Epidermal melanocyte (primary cell): ENCODE results near the gene TBC1D22B.
"Not testable (repeated sequence)": the region's sequence is repeated elsewhere in the genome, so short reads cannot be mapped to it uniquely, and the experiment has no call there.

Source experiments
- DNase-seq: peaks from one replicate; pipeline ENCODE4 v3.0.0; 2011; ENCODE audit warnings: low spot score; ENCODE audit not compliant: insufficient read length

Gene TBC1D22B

DNA sequence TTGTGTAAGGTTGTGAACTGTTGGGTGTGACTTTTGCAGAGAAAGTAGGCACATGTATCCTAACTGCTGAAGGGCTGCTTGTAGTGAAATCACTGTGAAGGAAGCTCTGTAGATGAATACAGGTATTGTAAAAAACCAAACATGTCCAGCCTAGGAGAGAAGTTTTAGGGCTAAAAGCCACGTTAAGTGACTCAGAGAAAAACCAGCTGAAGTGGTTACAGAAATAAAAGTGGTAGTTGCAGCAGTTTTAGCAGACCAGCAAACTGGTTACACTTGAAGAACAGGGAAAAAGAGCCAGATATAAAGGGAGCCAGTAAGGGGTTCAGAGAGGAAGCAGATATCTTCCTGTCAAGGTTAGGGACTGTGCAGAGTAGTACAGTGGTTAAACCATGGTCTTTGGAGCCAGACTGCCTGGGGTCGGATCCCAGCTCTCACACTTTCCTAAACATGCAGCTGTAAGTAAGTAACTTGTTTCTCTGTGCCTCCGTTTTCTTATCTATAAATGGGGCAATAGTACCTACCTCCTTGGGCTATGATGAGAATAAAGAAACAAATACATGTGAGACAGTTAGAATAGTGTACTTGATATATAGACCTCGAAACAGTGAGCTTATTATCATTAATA is 62.4 kb downstream of the TBC1D22B start:
- DNase-seq, result no peak

DNA sequence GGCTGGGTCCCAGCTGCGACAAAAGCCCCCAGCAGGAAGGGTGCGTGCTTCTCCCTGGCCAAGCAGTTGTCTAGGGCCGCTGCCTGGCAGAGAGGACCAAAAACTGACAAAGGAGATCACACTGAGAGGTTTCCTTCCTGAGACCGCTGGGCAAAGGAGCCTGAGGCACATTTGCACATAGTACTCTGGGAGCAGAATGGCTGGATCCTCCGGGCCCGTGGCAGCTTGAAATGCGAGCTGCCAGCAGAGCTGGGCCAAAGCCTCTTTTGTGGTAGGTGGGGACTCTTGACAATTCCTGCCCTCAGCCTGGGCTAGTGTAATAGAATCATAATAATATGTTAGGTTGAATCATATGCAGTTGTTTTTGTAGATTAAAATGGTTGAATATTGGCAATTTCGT is 63.1 kb downstream of the TBC1D22B start:
- no peak for DNase-seq

DNA sequence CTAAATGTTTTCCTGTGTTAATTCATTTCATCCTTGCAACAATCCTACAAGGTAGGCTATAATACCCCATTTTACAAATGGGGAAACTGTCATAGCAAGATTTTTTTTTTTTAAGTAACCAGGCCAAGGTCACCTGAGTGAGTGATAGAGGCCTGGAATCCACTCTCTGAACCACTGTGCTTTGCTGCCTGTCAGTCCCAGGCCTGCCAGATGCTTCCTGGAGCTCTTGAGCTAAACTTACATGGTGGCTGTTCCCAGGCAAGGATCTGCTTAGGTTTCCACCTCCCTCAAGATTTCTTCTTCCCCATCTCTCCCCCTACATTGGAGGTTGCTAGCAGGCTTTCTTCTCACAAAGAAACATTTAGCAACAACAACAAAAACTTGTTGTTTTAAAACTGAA is 63.5 kb downstream of the TBC1D22B start:
- DNase-seq, result no peak

DNA sequence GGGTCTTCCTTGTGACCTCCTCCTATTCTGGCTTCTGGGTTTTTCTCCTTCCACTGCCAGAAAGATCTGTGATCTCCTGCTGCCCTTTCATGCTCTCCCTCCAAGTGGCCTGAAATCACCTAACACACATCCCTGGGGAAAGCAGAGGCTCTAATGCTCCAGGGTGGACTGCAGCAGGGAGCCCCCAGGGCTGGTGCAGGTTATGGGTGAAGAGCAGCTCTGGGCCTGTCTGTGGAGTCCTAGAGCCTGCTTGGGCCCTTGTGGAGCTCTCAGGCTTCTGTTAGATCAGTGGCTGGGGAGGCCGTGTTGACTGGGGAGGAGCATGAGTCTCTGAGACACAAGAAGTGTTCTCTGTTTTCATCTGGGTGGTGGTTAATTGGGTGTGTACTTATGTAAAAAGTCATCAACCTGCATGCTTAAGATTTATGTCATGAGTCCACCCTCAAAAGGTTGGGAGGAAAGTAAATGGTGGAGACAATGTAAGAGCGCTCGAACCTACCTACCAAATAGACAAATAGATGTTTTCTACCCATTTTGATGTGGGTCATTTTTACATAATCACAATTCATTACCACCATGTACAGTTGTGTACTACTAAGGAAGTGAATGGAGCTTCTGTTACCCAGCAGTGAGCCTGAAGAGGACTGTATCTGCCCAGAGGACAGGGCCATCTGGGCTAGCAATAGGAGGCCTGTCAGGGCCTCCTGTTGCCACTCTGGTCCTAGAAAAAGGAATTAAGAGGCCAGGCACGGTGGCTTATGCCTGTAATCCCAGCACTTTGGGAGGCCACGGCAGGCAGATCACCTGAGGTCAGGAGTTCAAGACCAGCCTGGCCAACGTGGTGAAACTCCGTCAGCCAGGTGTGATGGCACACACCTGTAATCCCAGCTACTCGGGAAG is 64.2 kb downstream of the TBC1D22B start:
- DNase-seq, result no peak

DNA sequence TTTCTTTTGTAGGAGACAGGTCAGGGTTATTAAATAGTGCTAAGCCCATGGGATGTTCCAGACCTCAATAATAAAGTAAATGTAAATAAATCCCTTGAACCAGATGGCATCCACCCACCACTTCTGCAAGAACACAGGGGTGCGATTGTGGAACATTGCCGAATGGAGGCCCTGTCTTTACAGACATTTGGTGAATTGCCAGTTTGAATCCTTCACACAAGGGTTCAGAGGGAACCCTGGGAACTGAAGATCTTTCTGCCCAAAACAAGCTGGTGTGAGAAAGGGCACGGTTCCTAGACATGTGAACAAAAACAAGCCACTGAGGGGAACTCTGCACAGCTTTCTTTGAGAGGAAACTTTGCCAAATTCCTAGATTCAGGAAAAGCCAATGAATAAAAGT is 66.0 kb downstream of the TBC1D22B start:
- DNase-seq, result no peak

- DNase-seq, result no peak
Observed at GRCh38 chr6:37324131-37325033, 66.8 kb downstream of the TBC1D22B start.

- DNase-seq, result not testable (repeated sequence)
Observed at GRCh38 chr6:37330345-37330744, 72.8 kb downstream of the TBC1D22B start.

GRCh38 chr6:37331047-37331446 is 73.5 kb downstream of the TBC1D22B start:
- no peak for DNase-seq

DNA sequence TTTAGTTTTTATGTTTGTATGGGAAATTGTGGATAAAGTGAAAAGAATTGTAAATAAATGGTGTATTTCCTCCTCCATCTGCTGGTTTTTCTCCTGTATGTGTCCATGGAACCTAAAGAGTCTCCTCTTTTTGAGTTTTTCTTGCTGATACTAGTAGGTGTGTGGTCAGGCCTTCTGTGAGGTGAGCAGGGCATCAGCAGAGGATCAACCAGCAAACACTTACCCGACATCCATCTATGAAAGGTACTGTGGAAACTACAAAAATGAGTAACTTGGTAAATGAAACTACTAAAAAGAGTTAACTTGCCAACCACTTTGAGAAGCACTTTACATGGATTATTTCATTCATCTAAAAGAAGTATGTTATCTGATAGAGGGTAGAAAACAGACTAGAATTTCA is 75.3 kb downstream of the TBC1D22B start:
- DNase-seq, result no peak

DNA sequence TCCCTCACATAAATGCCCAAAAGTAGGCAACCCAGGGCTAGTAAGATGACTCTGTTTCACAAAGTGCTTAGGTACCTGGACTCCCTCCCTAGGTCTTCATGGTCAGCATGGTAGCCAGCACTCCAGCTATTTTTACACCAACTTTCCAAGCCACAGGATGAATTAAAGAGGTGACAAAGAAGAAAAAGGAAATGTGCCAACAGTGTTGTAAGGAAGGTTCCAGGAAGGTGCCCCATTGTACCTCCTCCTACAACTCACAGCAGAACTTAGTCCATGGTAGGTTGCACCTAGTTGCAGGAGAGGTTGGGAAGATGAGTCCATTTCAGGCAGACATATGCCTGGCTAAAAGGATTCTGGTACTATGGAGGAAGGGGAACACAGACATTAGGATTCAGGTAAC is 76.5 kb downstream of the TBC1D22B start:
- no peak for DNase-seq

- DNase-seq, result not testable (repeated sequence)
Observed at GRCh38 chr6:37338317-37338716, 80.7 kb downstream of the TBC1D22B start.

DNA sequence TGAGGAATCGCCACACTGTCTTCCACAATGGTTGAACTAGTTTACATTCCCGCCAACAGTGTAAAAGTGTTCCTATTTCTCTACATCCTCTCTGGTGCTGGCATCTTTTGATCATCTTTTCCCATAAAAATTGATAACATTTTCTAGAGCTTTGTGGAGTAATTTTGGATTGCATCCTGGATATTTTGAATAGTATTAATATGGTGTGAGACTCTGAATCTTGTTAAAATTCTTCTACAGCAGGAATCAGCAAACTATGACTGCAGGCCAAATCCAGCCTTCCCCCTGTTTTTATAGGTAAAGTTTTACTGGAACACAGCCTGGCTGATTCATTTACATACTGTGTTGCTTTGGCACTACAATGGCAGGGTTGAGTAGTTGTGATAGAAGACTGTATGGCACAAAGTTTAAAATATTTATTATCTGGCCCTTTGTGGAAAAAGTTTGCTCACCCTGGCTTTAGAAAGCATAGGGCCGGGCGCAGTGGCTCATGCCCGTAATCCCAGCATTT is 81.2 kb downstream of the TBC1D22B start:
- DNase-seq, result no peak

- DNase-seq, result no peak
Observed at GRCh38 chr6:37339741-37340638, 82.4 kb downstream of the TBC1D22B start.

- DNase-seq, result no peak
Observed at GRCh38 chr6:37340639-37340943, 83.0 kb downstream of the TBC1D22B start.

DNA sequence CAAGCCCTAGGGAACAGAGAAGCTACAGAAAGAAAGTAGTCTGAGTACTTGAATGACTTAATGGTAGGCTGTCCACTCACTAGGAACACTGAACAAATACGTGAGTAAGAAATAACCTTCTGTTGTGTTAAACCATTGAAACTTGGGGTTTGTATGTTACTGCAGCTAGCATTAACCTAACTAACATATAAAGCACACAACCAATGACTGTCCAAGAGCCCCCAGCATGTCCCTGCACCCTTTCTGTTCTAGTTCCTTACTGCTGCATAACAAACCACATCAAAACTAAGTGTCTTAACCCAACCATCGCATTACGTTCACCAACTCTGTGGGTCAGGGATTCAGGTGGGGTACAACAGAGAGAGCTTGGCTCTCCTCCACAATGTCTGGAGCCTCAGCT is 85.7 kb downstream of the TBC1D22B start:
- no peak for DNase-seq

GRCh38 chr6:37344308-37344707 is 86.7 kb downstream of the TBC1D22B start:
- no peak for DNase-seq

DNA sequence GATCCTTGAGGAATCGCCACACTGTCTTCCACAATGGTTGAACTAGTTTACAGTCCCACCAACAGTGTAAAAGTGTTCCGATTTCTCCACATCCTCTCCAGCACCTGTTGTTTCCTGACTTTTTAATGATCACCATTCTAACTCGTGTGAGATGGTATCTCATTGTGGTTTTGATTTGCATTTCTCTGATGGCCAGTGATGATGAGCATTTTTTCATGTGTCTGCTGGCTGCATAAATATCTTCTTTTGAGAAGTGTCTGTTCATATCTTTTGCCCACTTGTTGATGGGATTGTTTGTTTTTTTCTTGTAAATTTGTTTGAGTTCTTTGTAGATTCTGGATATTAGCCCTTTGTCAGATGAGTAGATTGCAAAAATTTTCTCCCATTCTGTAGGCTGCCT is 88.2 kb downstream of the TBC1D22B start:
- not testable (repeated sequence) for DNase-seq

- no peak for DNase-seq
Observed at GRCh38 chr6:37347177-37347576, 89.6 kb downstream of the TBC1D22B start.

GRCh38 chr6:37347670-37348111 is 90.1 kb downstream of the TBC1D22B start:
- no peak for DNase-seq

- no peak for DNase-seq
Observed at GRCh38 chr6:37351027-37351426, 93.5 kb downstream of the TBC1D22B start.

- DNase-seq, result no peak
Observed at GRCh38 chr6:37352384-37352783, 94.8 kb downstream of the TBC1D22B start.
